ENCODE data around the gene TRPM4.
"Not testable (repeated sequence)": the region's sequence is repeated elsewhere in the genome, so short reads cannot be mapped to it uniquely, and the experiment has no call there.

TRPM4 gene

DNA sequence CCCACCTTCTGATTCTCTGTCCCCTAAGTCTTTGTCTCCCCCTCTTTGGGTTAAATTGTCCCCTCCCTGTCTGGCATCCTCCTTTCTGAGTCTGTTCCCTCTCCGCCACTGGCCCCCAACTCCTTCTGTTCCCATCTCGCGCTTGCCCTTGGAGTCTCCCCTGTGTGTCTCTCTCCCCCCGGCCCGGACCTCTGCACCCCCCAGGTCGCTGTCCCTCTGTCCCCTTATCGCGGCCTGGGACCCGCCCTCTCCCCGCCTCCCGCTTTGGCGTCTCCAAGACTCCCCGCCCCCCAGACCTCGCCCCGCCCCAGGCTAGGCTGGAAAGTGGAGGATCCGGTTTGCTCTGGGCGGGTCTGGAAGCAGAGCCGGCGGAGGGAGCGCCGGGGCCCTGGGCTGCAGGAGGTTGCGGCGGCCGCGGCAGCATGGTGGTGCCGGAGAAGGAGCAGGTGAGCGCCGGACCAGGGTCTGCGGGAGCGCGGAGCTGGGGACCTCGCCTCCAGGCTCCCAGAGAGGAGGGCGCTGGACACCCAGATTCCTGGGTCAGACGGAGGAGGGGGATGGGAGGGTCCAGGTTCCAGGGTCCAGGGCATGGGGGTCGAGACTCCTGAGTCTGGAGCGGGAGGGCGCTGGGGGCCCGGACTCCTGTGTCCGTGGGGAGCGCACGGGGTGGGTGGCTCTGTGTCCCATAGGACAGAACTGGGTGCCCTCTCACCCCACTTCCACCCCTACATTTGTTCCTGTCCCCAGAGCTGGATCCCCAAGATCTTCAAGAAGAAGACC lies at the start of gene TRPM4:
TSS of gene TRPM4 (plus strand) at position 348 of the 780 bp plus-strand sequence. CDS start at position 423, 75 bp downstream.
- no peak for DNase-seq

- no peak for DNase-seq
Observed at GRCh38 chr19:49109051-49109450, 48.5 kb upstream of the TRPM4 start.

DNA sequence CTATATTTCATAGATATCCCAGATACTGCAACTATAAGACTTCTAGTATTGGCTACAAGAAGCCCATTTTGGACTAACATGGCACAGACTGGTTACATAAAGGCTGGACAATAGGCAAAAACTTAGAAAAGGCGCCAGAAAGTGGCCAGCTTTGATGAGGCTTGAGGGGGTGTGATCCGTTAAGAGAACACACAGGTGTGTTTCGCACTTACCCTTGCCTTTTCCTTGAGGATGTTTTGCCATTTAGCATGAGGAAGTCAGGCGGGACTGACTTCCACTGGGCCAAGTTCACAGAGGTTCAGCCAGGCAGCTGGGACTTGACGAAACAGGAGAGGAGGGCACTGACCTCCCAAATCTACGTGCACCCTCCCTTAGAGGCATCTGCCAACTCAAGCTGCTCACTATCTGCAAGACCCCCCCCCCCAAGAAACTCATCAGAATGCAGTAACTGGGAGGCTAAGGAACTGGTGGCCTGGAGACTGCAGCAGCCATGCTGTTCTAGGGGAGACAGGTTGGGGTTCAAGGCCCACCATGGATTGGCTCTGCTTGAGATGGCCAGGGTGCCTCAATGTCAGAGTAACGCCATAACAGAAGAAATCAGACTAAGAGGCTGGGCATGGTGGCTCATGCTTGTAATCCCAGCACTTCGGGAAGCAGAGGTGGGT lies 47.9 kb upstream of the TRPM4 start:
- DNase-seq = no peak

DNA sequence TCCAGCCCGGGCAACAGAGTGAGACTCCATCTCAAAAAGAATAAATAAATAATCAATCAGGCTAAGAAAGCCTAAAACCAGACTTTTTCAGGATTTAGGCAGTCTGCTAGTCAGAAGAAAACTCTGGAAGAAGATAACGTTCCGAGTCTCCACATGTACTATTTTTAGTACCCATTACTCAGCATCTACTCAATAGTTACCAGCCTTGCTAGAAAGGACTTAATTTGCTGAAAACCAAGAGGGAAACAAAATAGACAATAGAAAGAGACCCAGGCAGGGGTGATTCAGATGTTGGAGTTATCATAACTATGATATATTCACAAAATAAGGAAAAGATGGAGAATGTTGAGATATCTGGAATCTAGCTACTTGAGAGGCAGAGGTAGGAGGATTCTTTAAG lies 47.0 kb upstream of the TRPM4 start:
- DNase-seq = no peak

DNA sequence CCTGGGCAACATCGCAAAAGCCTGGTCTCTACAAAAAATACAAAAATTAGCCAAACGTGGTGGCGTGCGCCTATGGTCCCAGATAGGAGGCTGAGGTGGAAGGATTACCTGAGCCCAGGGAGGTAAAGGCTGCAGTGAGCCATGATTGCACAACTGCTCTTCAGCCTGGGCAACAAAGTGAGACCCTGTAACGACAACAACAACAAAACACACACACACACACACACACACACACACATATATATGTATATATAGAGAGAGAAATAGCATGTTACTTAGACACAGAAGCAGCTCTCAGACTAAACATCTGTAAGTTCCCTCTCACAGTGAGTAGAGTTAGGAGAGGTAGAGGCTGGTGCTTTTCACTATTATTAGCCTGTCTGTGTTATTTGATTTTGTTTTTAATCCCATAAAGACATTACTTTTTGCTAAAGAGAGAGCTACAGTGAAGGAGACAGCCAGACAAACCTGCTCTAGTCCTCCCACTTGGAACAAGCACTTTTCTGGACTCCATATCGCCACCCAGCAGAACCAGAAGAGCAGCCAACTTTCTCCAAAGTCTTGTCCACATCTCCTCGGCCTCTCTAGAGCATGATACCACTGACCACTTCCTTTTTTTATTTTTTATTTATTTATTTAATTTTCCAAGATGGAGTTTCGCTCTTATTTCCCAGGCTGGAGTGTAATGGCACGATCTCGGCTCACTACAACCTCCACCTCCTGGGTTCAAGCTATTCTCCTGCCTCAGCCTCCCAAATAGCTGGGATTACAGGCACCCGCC lies 46.2 kb upstream of the TRPM4 start:
- no peak for DNase-seq

DNA sequence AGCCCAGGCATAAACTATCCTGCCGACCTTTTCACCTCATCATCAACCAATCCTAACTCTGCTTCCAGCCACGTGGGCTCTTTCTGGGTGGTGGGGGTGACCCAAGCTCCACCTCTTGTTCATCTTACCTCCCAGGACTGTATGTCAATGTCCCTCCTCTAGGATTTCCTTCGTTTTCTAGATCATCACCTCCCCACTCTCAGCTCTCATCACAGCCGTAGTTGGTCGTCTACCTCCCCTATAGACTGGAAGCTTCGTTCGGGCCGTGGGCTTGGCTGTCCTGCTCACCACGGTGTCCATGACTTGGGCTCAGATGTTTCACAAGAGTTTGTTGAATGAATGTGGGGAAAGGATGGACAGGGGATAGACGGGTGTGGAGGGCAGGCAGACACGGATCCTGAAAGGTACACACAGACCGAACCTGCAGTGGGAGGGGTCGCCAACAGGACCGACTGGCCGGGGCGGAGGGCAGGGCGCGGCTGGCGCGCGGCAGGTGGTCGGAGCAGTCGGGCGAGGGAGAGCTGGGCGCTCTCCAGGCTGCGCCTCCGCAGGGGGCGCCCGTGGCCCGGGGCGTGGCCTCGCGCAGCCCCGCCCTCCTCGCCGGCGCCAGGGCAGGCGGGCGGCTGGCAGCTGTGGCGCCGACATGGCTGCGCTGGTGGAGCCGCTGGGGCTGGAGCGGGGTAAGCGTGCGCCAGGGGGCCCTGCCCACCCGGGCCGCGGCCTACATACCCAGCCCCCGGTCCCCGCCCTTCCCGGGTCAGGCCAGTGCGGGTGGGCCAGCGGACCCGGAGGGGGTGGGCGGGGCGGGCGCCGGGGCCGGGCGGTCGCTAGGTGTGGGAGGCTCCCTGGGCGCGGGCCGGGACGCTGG lies 43.6 kb upstream of the TRPM4 start, which contains the start of gene LIN7B:
TSS of gene LIN7B (plus strand) at position 609 of the 868 bp plus-strand sequence. CDS start at position 644, 35 bp downstream.
- no peak for DNase-seq

DNA sequence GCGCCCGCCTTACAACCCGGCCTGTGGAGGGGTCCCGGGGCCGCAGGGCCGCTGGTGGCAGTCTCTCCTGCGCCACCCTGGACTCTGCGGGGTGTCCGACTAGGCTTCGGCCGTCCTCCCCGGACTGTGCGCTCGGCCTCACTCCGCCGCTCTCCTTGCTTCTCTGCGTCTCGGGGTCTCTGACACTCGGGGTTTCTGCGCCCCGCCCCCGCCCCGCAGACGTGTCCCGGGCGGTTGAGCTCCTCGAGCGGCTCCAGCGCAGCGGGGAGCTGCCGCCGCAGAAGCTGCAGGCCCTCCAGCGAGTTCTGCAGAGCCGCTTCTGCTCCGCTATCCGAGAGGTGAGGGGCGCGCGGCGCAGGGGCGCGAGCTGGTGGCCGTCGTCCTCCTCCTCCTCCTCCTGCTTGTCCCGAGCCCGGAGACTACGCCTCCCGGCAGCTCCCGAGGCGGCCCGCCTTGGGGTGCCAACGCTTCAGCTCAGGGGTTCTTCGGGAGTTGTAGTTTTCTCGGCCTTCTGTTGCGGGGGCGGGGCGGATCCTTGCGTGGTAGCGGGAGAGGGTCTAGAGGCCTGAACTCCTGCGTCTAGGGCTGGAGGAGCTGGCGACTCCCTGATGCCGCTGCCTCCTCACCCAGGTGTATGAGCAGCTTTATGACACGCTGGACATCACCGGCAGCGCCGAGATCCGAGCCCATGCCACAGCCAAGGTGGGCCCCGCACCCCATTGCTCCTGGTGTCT lies 42.8 kb upstream of the TRPM4 start:
- DNase-seq = no peak

DNA sequence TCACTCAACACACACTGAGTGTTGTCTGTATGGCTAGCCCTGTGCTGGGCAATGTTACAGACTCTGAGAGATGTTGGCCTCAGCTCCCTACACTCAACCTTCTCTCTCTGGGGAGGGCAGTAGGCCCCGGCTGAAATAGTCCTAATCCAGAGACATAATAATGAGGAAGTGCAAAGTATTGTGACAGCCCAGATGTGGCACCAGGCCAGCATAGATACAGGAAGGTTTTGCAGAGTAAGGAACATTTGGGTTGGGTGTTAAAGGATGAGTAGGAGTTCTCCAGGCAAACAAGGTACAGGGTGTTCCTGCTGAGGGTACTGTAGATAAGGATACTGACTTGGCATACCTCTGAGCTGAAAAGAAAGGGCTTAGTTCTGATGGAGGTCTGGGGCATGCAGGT lies 41.0 kb upstream of the TRPM4 start:
- no peak for DNase-seq

DNA sequence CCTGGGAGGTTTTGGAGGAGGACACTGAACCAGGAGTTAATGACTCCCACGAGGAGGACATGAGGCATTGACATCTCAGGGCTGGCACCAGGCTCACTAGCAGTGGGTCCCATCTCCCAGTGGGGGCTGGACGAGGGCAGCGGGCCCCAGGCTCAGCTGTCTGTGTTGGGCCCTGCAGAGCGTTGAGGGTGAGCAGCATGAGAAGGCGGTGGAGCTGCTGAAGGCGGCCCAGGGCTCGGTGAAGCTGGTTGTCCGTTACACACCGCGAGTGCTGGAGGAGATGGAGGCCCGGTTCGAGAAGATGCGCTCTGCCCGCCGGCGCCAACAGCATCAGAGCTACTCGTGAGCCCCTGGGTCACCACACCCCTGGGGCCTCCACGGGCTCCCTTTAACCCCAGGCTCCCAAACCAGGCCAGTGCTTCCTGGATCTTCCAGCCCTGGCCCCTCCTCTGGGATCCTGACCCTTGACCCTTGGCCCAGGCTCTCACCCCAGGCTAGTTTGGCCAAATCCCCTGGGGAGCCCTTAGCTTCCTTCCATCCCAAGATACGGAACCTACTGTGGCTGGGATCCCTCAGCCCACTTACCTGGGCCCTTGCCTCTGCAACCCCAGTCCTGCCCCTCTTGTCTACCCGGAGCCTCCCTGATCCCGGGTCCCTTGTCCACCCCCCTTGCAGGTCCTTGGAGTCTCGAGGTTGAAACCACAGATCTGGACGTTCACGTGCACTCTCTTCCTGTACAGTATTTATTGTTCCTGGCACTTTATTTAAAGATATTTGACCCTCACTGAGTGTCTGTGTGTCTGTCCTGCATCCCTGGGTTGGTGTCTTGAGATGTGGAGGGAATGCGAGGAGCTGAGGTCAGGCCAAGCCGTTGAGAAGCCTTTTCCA lies 39.7 kb upstream of the TRPM4 start:
- DNase-seq = no peak

- no peak for DNase-seq
Observed at GRCh38 chr19:49118565-49119410, 38.8 kb upstream of the TRPM4 start, which contains the start of gene C19orf73. Gene C19orf73, minus strand, starts transcription at chr19:49119143. Its CDS starts 121 bp downstream, at chr19:49119022.

DNA sequence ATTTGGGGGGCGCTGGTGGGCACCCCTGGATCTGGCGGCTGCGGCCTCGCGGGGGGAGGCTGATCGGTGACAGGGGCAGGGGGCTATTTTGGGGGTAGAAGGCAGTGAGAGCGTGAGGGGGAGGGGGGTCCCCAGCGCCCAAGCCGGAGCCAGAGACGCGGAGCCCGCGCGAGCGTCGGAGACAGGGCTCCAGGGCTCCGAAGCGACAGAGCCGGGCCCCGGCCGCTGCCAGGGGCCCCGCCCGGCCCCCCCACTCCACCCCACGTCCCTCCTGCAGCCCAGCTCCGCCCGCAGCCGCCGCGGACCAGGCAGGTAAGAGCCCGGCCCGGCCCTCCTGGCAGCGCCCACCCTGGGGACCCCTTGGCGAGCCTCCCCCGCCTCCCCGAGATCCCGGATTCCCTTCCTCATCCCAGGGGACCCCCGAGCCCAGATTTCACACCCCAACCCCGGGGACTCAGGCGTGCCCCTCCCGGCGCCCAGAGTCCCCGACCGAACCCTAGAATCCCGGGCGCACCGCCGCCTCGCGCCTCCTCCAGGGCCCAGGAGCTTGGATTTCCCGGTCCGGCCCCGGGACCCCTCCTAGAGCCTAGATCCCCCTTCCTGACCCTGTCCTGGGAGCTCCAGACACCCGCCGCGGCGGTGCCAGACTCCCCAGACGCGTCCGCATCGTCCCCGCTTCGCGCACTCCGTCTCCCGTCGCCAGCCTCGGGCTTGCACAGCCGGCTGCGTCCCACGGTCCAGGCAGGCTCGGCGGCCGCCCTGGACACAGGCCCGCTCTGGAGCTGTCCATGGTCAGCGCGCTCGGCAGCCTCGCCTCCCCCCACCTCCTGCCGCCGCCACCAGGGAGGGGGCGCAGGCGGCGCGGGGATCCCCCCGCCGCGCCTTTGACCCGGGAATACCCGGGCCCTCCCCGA lies 37.9 kb upstream of the TRPM4 start, which contains the start of gene PPFIA3:
TSS of gene PPFIA3 (plus strand) at position 134 of the 914 bp plus-strand sequence. CDS start 8,330 bp downstream, outside the sequence.
- no peak for DNase-seq

GRCh38 chr19:49120325-49120683 lies 37.3 kb upstream of the TRPM4 start:
- no peak for DNase-seq

GRCh38 chr19:49120868-49121267 lies 36.7 kb upstream of the TRPM4 start:
- no peak for DNase-seq

DNA sequence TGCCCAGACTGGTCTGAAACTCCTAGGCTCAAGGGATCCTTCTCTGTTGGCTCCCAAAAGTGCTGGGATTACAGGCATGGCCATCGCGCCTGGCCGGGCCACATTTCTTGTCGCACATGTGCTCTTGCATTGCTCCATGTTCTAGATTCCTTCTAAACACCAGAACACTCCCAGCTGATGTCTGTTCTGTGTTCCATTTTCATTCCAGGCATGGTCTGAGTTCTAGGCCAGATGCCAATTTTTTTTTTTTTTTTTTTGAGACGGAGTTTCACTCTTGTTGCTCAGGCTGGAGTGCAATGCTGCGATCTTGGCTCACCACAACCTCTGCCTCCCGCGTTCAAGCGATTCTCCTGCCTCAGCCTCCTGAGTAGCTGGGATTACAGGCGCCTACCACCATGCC lies 35.8 kb upstream of the TRPM4 start:
- DNase-seq = not testable (repeated sequence)

DNA sequence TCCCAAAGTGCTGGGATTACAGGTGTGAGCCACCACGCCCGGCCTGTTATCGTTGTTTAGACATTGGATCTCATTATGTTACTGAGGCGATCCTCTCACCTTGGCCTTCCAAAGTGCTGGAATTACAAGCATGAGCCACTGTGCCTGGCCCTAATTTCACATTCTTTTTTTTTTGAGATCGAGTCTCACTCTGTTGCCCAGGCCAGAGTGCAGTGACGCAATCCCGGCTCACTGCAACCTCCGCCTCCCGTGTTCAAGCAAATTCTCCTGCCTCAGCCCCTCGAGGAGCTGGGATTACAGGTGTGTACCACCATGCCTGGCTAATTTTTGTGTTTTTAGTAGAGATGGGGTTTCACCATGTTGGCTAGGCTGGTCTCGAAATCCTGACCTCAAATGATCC lies 34.3 kb upstream of the TRPM4 start:
- not testable (repeated sequence) for DNase-seq

DNA sequence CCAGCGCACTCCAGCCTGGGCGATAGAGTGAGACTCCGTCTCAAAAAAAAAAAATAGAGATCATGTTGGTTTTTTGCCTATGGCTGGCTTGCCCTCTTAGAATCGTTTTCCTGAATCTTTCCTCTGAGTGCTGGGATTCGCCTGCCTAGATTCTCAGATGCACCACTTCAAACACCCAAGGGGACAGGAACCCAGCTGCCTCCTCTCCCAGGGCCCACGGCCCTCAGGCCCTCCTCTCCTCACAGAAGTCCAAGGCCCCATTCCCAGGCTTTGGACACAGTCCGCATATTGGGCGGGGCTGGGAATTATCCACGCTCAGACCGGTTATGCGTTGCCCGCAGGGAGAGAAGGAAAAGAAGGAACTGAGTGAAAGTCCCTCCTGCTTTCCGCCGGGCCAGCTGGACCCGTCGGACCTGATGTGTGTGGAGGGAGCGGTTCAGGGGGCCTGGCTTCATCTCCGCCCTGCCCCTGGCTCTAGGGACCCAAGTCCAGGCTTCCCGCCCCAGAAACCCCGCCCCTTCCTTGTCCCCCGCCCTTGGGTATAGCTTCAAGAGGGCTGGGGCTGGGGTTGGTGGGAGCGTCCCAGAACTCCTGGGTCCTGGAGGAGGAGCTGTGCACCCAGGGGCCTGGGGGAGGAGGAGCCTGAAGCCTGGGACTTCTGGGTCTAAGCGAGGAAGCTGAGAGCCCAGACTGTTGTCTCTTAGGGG lies 32.4 kb upstream of the TRPM4 start:
- DNase-seq = no peak

GRCh38 chr19:49126575-49126974 lies 31.0 kb upstream of the TRPM4 start:
- no peak for DNase-seq

DNA sequence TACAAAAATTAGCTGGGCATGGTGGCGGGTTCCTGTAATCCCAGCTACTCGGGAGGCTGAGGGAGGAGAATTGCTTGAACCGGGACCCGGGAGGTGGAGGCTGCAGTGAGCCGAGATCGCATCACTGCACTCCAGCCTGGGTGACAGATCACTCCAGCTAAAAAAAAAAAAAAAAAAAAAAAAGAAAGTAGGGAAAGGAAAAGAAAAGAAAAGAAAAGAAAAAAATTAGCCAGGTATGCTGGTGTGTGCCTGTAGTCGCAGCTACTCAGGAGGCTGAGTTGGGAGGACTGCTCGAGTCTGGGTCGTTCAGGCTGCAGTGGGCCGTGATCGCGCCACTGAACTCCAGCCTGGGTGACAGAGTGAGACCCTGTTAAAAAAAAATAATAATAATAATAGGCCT lies 30.4 kb upstream of the TRPM4 start:
- not testable (repeated sequence) for DNase-seq

Measured in NCI-H1436 treated with DMSO at 0.1 percent for 48 hours (cell line).